Measurements from ENCODE around the gene RTP2.

GRCh38 chr3:187725653-187726370 is 23.5 kb upstream of the RTP2 start:
- no peak for TF ChIP-seq CTCF (IDR thresholded peaks at IDR 0.05; ENCODE audit: insufficient read depth, low read depth, low read length)
- TF ChIP-seq EZH2 (IDR thresholded peaks at IDR 0.05; ENCODE audit: insufficient read depth, low read length) = no peak
